K562 (cell line): Measurements from ENCODE around the gene CLIP1. TPM values are rescaled to one million over a fixed set of nuclear protein-coding genes. Genes with fewer than 3 reads are reported as not detected.

Experiments used
- CBX3 ChIP-seq, 2 experiments: IDR thresholded peaks; 1 replicate in 1 of 2; 2 replicates in 1 of 2; pipeline ENCODE4 v1.6.1; 2012; ENCODE audit warnings: inconsistent platforms in 2 of 2, low read length in 2 of 2, borderline replicate concordance in 1 of 2, control low read depth in 1 of 2
- CEBPB ChIP-seq: fragments of 450-650 bp; IDR thresholded peaks from 2 replicates; pipeline ENCODE4 v1.6.1; 2016; ENCODE audit warnings: missing genetic modification characterization, missing compliant biosample characterization
- CTCF ChIP-seq, 3 experiments: IDR thresholded peaks in 2 of 3; conservative IDR thresholded peaks in 1 of 3; 2 replicates each; pipeline ENCODE4 v1.5.1; 2011 to 2012; ENCODE audit warnings: low read length in 3 of 3, mild to moderate bottlenecking in 3 of 3, control low read depth in 2 of 3, improper control_type of control experiment in 1 of 3, inconsistent platforms in 1 of 3, low read depth in 1 of 3, mixed read lengths in 1 of 3, moderate library complexity in 1 of 3; ENCODE audit not compliant: insufficient read depth in 2 of 3
- ELK1 ChIP-seq: sonication (generic); formaldehyde crosslinking; IDR thresholded peaks from 2 replicates; pipeline ENCODE4 v1.8.1; 2022; ENCODE audit warnings: missing genetic modification reagents
- FOXA1 ChIP-seq: fragments of 450-650 bp; IDR thresholded peaks from 2 replicates; pipeline ENCODE4 v1.6.1; 2016; ENCODE audit warnings: mild to moderate bottlenecking, borderline replicate concordance
- FOXP1 ChIP-seq: sonication (generic); formaldehyde crosslinking; IDR thresholded peaks from 2 replicates; pipeline ENCODE4 v1.8.0; 2022; ENCODE audit warnings: mild to moderate bottlenecking, missing genetic modification reagents
- HNRNPL ChIP-seq: fragments of 200-400 bp; formaldehyde crosslinking; IDR thresholded peaks from 2 replicates; pipeline ENCODE4 v1.6.1; 2017; ENCODE audit warnings: low read depth, mild to moderate bottlenecking, low read length
- KAT8 ChIP-seq: fragments of 450-650 bp; IDR thresholded peaks from 2 replicates; pipeline ENCODE4 v1.6.1; 2016; ENCODE audit warnings: low read depth, mild to moderate bottlenecking
- PREB ChIP-seq: sonication (generic); formaldehyde crosslinking; IDR thresholded peaks from 2 replicates; pipeline ENCODE4 v1.8.1; 2023; ENCODE audit warnings: mild to moderate bottlenecking, missing genetic modification reagents
- RBM14 ChIP-seq: fragments of 200-400 bp; formaldehyde crosslinking; IDR thresholded peaks from 2 replicates; pipeline ENCODE4 v1.6.1; 2018; ENCODE audit warnings: low read depth, mild to moderate bottlenecking, low read length, moderate library complexity, borderline replicate concordance; ENCODE audit not compliant: insufficient read depth
- RBM15 ChIP-seq: fragments of 200-400 bp; formaldehyde crosslinking; IDR thresholded peaks from 2 replicates; pipeline ENCODE4 v1.6.1; 2018; ENCODE audit warnings: mild to moderate bottlenecking, low read length, moderate library complexity; ENCODE audit not compliant: insufficient read depth
- SAP30 ChIP-seq: fragments of 200-600 bp; sonication (generic); IDR thresholded peaks from 2 replicates; pipeline ENCODE4 v1.6.1; 2012; ENCODE audit warnings: borderline replicate concordance, low read depth, mild to moderate bottlenecking, moderate library complexity, low read length, control low read depth, inconsistent platforms; ENCODE audit not compliant: insufficient read depth, poor library complexity, severe bottlenecking
- SRSF7 ChIP-seq: fragments of 200-400 bp; formaldehyde crosslinking; optimal IDR thresholded peaks from 2 replicates; pipeline ENCODE3; 2017; ENCODE audit warnings: mild to moderate bottlenecking, low read depth, low read length
- TBP ChIP-seq: optimal IDR thresholded peaks from 2 replicates; pipeline ENCODE3; 2011; ENCODE audit warnings: low read depth, low read length, improper control_type of control experiment
- ZKSCAN1 ChIP-seq: fragments of 150-350 bp; IDR thresholded peaks from 2 replicates; pipeline ENCODE4 v1.6.1; 2016; ENCODE audit warnings: low read depth, low read length
- ZNF277 ChIP-seq: fragments of 250-450 bp; sonication (Bioruptor Pico); IDR thresholded peaks from 2 replicates; pipeline ENCODE4 v1.8.0; 2022; ENCODE audit warnings: inconsistent platforms, mild to moderate bottlenecking, moderate library complexity, borderline replicate concordance
- ZNF584 ChIP-seq: fragments of 200-800 bp; sonication (Bioruptor generic); IDR thresholded peaks from 2 replicates; pipeline ENCODE4 v1.6.1; 2016; ENCODE audit warnings: low read depth, mild to moderate bottlenecking, missing genetic modification characterization, missing compliant biosample characterization
- ZNF586 ChIP-seq: fragments of 450-650 bp; formaldehyde crosslinking; conservative IDR thresholded peaks from 2 replicates; pipeline ENCODE4 v1.4.0; 2020; ENCODE audit warnings: mild to moderate bottlenecking, moderate library complexity
- ZNF695 ChIP-seq: fragments of 450-650 bp; formaldehyde crosslinking; IDR thresholded peaks from 2 replicates; pipeline ENCODE4 v1.4.0; 2020; ENCODE audit warnings: mild to moderate bottlenecking, moderate library complexity
- polyA plus RNA-seq, 8 experiments: library from polyadenylated mRNA; depleted of rRNA in 4 of 8; stranded (reverse) in 5 of 8; unstranded in 3 of 8; fragments of >200 nt; fragmentation: Nextera tagmentation in 2 of 8; fragmentation: Illumina TruSeq in 1 of 8; extraction: Ambion mirVana in 2 of 8; extraction: Trizol in 1 of 8; gene quantifications; 2 replicates each; pipeline versions ENCODE4 v1.2.1 to v1.2.3, GENCODE V29; 2011 to 2014; ENCODE audit warnings: inconsistent platforms in 1 of 8, missing spikeins in 1 of 8
- total RNA-seq, 7 experiments: library from RNA; depleted of rRNA in 6 of 7; stranded (reverse); fragments of >200 nt in 6 of 7; fragmentation: Illumina TruSeq in 2 of 7; extraction: Trizol in 2 of 7; gene quantifications; 2 replicates each; pipeline versions ENCODE4 v1.2.1 to v1.2.3, GENCODE V29; 2011 to 2021; ENCODE audit warnings: low replicate concordance in 1 of 7

Gene CLIP1
- total and polyA plus RNA-seq, 9 of the 15 experiments (the other 6 are each of a cell fraction or from before 2014, with no cell fraction given): 5.8 to 33.9 (median 27.6) TPM

GRCh38 chr12:122406701-122407164 is 15.7 kb downstream of the CLIP1 start (continued):
- TF ChIP-seq PREB (CRISPR knock-in tag) (no peak), HNRNPL (no peak), RBM15 (no peak), ZNF584 (CRISPR knock-in tag) (peak; percentile 74; the same call in 1 of the 2 replicates), RBM14 (no peak), ZNF695 (CRISPR knock-in tag) (no peak), SRSF7 (no peak), KAT8 (no peak), ELK1 (CRISPR knock-in tag) (no peak), ZNF586 (0 out of 2 replicates have a peak, but pooled peaks have one; percentile 59), CBX3 (IDR thresholded peaks at IDR 0.05; ENCODE audit: borderline replicate concordance in 1 of 2, low read length in 2 of 2) (no peak), TBP (no peak), CTCF (IDR thresholded peaks at IDR 0.05 in 2 of 3, conservative IDR thresholded peaks at IDR 0.05 in 1 of 3; ENCODE audit: insufficient read depth in 2 of 3, low read depth in 1 of 3, low read length in 3 of 3) (no peak), FOXP1 (CRISPR knock-in tag) (no peak), ZNF277 (CRISPR knock-in tag) (no peak), ZKSCAN1 (no peak), CEBPB (tag) (peak; percentile 75), FOXA1 (no peak), SAP30 (no peak)
